Bone marrow (tissue), 2 donors: ENCODE measurements around the gene CYP19A1.
"Not testable (repeated sequence)": the region's sequence is repeated elsewhere in the genome, so short reads cannot be mapped to it uniquely, and the experiment has no call there.

Experiments
- DNase-seq, 2 donors: peaks; one replicate each; lab custom pipeline; 2025; lab: John Stamatoyannopoulos, UW

CYP19A1 gene

DNA sequence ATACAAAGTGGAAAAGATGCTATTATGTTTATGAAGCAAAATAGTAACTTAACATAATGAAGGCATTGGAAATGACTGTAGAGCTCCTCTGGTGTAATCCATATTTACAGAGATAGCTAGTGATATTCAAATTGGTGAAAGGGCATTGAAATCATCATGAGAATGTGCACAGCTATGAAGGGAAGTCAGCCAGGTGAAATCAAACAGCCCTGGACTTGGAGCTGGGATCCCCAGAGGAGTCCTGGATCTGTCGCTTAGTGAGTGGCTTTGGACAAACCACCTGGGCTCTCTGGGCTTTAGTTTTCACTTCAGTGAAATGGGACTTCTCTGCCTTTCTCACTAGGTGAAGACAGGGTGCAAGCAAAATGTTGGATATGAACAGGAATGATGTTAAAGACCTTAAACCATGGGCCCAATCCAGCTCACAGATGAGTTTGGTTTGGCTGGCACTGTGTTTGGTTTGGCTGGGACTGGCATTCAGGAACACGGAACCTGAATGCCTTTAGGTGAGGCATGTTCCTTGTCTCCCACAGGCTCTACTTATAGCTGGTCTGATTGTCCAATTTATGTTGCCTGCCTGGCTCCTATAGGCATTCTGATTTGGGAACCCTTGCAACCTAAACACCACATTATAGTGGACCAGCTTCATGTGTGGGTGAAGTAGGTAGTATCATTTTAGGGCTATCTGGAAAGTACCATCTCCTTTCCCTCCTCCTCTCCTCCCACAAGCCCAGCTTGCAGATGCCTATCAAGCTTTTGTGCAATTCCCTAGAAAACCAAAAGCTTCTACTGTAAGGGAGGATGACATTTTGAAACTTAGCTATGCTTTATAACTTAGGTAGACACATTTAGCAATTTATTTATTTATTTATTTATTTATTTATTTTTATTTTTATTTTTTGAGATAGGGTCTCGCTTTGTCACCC is 133.1 kb downstream of the CYP19A1 start:
- DNase-seq, result no peak

DNA sequence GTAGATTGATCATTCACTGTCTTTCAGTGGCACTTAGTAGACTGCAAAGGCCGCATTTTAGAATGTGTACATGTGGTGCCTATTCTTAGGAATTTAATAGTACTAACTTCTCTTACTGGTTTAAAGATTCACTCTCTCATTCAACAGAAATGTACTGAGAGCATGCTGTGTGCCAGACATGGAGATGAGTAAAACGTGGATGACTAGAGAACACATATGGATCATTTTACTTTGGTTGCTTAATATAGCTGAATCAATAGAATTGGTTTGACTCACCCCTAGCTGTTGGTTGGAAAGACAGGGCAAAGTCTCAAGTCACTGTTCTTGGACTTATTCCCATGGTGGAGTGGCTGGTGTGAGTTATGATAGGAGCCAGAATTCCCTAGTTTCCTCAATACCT is 134.6 kb downstream of the CYP19A1 start:
- no peak for DNase-seq

- DNase-seq, result no peak
These were observed 135.6 kb downstream of the CYP19A1 start for GRCh38 chr15:51202783-51203182.

DNA sequence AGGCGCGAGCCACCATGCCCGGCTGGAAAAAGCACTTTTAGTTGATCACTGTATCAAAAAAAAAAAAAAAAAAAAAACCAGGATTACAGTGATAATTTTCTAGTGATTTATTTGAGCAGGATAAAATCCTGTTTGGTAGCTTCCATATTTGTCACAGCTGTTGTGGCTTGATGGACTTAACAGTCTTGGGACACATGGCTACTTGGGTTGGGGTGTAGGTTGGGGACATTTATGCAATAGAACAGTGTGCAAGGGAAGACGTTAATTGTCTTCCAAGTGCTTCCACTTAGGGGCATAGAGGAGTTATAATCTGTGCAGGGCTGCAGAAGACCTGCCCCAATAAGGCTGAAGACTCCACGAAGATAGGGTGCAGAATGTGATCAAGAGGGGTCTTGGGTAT is 136.8 kb downstream of the CYP19A1 start:
- DNase-seq, result no peak

DNA sequence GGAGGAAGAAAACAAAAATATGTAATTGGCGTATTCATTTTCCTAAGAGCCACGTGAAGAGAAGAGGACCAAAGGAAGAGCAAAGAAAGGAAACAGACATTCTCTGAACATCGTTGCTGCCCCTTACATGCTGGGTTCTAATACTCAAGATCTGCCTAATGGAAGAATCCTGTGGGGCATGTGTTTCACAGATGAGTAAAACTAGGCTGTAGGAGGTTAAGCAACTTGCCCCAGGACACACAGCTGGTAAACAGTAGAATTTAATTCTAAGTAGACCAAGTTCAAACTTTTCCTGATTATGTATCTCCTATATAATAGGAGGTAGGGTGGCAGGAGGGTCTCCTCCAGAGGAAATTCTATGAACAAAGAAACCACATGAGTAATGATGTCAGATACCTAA is 137.6 kb downstream of the CYP19A1 start:
- DNase-seq, result no peak

DNA sequence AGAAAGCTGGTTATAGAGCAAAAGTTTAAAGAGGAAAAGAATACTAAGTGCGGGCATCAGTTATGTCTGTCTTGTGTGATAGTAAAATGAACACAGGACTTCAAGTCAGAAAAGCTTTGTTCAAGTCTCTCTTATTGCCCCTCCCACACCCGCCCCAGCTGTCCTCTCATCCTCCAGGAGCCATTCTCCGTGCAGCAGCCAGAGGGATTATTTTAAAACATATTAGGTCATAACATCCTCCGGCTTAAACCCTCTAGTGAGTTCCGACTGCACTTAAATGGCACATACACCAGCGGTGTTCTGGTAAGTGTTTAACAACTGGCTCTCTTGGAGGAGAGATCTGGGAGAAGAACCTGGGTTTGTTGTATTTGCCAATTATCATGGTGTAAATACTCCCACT is 138.9 kb downstream of the CYP19A1 start:
- DNase-seq, result no peak

GRCh38 chr15:51198701-51199232 is 139.6 kb downstream of the CYP19A1 start:
- DNase-seq, result no peak

DNA sequence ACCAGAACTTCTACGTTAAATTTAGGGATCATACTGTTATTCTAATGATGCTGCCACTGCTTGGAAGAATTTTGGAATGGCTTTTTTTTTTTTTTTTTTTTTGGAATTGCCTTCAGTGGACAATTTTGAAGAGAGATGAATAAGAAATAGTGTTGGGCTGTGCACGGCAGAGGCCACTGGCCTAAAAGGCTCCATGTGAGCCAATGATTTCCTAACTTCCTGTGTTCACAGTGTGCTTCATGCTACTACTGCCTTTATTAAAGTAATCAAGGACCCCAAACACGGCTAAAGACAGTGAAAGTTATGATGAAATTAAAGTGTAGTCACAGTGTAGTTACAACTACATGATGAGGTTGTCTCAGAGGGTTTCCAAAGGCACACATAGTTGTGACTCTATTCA is 142.9 kb downstream of the CYP19A1 start:
- no peak for DNase-seq

GRCh38 chr15:51193979-51194378 is 144.4 kb downstream of the CYP19A1 start:
- DNase-seq, result no peak

GRCh38 chr15:51193526-51193925 is 144.9 kb downstream of the CYP19A1 start:
- no peak for DNase-seq

DNA sequence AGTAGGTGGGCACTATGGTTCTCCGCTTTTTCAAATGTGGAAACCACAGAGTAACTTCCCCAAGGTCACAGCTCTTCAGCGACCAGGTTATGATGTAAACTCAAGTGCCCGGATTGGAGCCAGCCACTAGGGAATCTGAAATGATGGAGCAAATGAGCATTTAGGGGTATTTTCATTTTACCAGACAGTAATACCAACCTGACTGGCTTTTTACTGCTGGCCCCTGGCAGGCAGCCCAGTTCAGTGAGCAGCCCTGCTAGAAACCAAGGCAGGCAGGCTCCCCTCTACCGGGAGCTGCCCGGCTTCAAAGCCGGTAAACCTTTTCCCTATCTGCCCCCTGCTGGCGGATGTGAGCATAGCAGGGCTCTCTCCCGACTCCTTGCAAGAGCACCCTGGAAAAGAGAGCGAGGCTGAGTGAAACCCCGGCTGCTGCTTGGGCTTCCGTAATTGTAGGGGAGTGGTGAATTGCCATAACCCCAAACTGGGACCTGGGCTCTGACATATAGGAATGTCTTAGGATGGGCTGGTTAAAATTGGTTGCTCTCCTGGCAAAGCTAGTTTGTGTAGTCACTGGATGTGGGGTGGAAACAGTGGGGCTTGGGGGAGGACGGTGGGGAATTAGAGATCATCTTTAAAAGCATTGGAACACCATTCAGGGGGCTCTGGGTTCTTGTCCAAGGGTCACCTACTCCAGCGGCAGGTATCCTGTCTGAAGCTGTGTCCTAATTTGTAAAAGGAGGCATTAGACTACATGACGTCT is 145.7 kb downstream of the CYP19A1 start:
- peak; percentile 24 to 61 for DNase-seq

DNA sequence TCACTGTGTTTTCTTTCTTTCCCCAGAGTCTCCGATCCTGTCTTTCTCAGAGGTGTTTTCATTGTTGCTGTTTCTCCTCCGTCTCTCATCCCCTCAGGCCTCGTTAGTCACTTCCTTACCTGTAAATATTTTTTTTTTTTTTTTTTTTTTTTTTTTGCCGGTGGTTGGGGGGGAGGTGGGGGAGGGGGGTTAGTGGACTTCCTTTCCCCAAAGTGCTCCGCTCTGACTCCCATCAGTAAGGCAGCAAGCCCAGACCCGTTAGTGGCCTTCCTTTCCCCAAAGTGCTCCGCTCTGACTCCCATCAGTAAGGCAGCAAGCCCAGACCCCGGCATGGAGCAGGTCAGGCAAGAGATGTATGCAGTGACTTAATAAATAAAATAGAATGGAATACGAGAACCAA is 146.6 kb downstream of the CYP19A1 start:
- DNase-seq, result no peak

DNA sequence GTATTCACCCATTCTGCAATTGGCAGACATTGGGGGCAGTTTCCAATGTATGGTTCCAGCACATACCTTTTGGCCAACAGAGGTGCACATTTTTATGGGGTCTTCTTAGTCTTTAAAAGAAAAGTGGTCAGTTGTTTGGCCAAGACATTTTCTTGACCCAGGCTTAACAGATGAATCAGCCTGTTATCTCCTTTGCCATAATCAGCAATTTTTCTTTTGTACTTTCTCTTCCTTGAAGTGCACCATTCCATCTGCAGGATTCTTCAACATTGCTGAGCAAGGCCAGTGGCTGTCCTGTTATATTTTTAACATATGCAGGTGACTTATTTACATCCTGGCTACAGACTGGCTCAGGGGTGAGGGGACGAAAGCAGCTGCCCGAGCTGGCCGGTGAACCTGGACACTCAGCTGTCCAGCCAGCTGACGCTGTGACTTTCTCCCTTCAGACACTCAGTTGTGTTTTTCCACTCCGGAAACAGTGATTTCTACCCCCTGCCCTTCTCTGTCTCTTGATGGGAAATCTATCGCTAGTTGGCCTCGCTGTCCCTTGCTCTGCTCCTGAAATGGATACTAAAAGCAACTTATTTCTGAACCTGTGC is 147.2 kb downstream of the CYP19A1 start:
- no peak for DNase-seq

DNA sequence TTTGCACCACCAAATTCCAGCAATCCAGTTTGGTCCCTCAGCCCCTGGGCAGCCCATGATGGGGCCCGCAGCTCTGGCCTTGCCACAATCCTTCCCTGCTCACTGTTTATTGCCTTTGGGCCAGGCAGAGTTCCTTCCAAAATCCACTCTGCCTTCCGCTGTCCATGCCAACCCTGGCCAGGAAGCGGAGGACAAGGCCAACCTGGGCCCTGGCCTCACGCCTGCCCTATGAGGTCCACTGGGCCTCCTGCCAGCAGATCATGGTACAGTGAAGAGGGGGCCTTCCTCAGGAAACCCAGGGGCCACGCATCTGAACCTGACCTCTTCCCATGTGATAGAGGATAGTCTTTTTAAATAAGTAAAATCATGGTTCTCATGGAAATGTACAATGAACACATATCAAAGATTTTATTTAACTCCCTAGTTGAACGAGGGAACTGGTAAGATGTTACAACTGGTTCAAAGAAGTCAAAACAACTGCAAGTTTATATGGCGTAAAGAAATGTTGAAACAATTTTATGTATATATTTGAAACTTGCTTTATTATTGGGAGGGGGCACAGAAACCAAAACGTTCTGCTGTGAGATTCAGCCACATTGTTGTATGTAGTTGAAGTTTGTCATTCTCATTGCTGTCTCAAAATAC is 147.8 kb downstream of the CYP19A1 start:
- DNase-seq, result no peak

DNA sequence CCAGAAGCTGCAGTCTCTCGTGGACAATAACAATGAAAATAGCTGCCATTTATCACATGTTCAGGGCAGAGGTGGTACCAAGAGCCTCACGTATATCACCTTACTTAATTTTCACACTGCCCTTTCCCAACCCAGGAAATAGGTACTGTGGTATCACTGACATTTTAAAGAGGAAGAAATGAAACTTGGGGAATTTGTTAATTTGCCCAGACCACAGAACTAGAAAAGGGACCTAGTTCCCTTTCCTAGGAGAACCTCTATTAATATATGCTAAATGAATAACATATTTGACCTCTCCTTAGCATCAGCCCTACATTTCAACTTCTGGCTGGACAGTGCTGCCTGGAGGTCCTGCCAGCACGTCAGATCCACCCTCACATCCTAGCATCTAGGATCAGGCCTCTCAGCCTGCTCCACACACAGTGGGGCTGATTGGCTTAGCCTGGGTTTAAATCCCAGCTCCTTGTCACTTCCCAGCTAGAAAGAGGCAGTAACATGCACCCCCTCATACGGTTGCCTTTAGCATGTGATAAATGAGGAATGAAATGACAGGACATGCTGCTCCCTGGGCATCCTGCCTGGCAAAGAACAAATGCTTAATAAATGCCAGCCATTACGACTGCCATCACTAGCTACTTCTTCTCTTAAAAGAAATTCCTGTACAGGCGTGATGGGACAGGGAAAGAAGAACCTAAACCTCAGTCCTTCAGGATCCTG is 148.6 kb downstream of the CYP19A1 start:
- DNase-seq, result no peak

- not testable (repeated sequence) for DNase-seq
These were observed 149.6 kb downstream of the CYP19A1 start for GRCh38 chr15:51188791-51189190.

- DNase-seq, result no peak
These were observed 151.5 kb downstream of the CYP19A1 start for GRCh38 chr15:51186891-51187290.

- DNase-seq, result no peak
These were observed 152.2 kb downstream of the CYP19A1 start for GRCh38 chr15:51186181-51186705.

GRCh38 chr15:51185213-51186159 is 152.9 kb downstream of the CYP19A1 start:
- DNase-seq, result no peak

- DNase-seq, result no peak
These were observed 153.8 kb downstream of the CYP19A1 start for GRCh38 chr15:51184627-51185026.
